Neutrophil (primary cell): Measurements from ENCODE around the gene VAMP8.
"Not testable (repeated sequence)": the region's sequence is repeated elsewhere in the genome, so short reads cannot be mapped to it uniquely, and the experiment has no call there.

Source experiments
- H3K27ac ChIP-seq: fragments of 200-600 bp; sonication (generic); 2 replicates; pipeline ENCODE4 v1.5.1; 2016; ENCODE audit warnings: mild to moderate bottlenecking, moderate library complexity
- H3K27me3 ChIP-seq: fragments of 200-600 bp; sonication (generic); 2 replicates; pipeline ENCODE4 v1.6.0; 2016; ENCODE audit warnings: mild to moderate bottlenecking
- H3K36me3 ChIP-seq: fragments of 200-600 bp; sonication (generic); 2 replicates; pipeline ENCODE4 v1.5.1; 2017
- H3K4me1 ChIP-seq, 2 experiments: fragments of 200-600 bp in 1 of 2; sonication (generic) in 1 of 2; 1 replicate in 1 of 2; 2 replicates in 1 of 2; pipeline versions ENCODE4 v1.5.1 to v1.6.1; 2013 to 2016; ENCODE audit warnings: low read depth in 1 of 2, low read length in 1 of 2, mild to moderate bottlenecking in 1 of 2, moderate library complexity in 1 of 2; ENCODE audit not compliant: control insufficient read depth in 1 of 2, insufficient read depth in 1 of 2
- H3K4me3 ChIP-seq, 2 experiments: fragments of 200-600 bp in 1 of 2; sonication (generic) in 1 of 2; 1 replicate in 1 of 2; 2 replicates in 1 of 2; pipeline ENCODE4 v1.5.1; 2013 to 2016; ENCODE audit warnings: low read depth in 1 of 2, low read length in 1 of 2, mild to moderate bottlenecking in 1 of 2, moderate library complexity in 1 of 2
- H3K9me3 ChIP-seq: fragments of 200-600 bp; sonication (generic); 2 replicates; pipeline ENCODE4 v1.5.1; 2016
- CTCF ChIP-seq: fragments of 200-600 bp; sonication (generic); IDR thresholded peaks from 2 replicates; pipeline ENCODE4 v1.5.1; 2016; ENCODE audit warnings: antibody characterized with exemption

The VAMP8 gene

GRCh38 chr2:85539361-85540132, 37.8 kb upstream of the VAMP8 start:
- Histone ChIP-seq H3K36me3 (peaks cover 32% of the 10 kb centered on the region), H3K27me3 (no peaks in the 10 kb centered on the region), H3K9me3 (no peaks in the 10 kb centered on the region), H3K4me1 (peaks cover 59 to 64% of the 10 kb centered on the region in 2 experiments), H3K27ac (peak overlapping the region; percentile 94), H3K4me3 (peak overlapping the region; percentile 81 to 98)
- no peak for TF ChIP-seq CTCF

- Histone ChIP-seq H3K4me1 (peaks cover 53 to 57% of the 10 kb centered on the region in 2 experiments), H3K36me3 (peaks cover 39% of the 10 kb centered on the region), H3K27me3 (no peaks in the 10 kb centered on the region), H3K9me3 (no peaks in the 10 kb centered on the region), H3K27ac (peak overlapping the region; percentile 94), H3K4me3 (peak overlapping the region; percentile 81 to 98)
- no peak for TF ChIP-seq CTCF
Measured at GRCh38 chr2:85540133-85540648, 37.2 kb upstream of the VAMP8 start.

- H3K27me3 ChIP-seq, result no peaks in the 10 kb centered on the region
- no peak overlapping the region for H3K4me3 ChIP-seq
- H3K4me1 ChIP-seq, result peaks cover 42 to 47% of the 10 kb centered on the region in 2 experiments
- H3K27ac ChIP-seq, result peak overlapping the region; percentile 94
- peaks cover 49% of the 10 kb centered on the region for H3K36me3 ChIP-seq
- no peaks in the 10 kb centered on the region for H3K9me3 ChIP-seq
- no peak for TF ChIP-seq CTCF
Measured at GRCh38 chr2:85541262-85541661, 36.1 kb upstream of the VAMP8 start.

- Histone ChIP-seq H3K4me1 (peaks cover 37 to 40% of the 10 kb centered on the region in 2 experiments), H3K9me3 (no peaks in the 10 kb centered on the region), H3K27me3 (no peaks in the 10 kb centered on the region), H3K36me3 (peaks cover 56% of the 10 kb centered on the region), H3K27ac (peak overlapping the region; percentile 94), H3K4me3 (no peak overlapping the region)
- no peak for TF ChIP-seq CTCF
Measured at GRCh38 chr2:85541753-85542457, 35.5 kb upstream of the VAMP8 start.

GRCh38 chr2:85542777-85543176, 34.6 kb upstream of the VAMP8 start:
- no peak overlapping the region for H3K4me3 ChIP-seq
- TF ChIP-seq CTCF, result no peak
- no peaks in the 10 kb centered on the region for H3K27me3 ChIP-seq
- H3K36me3 ChIP-seq, result peaks cover 61% of the 10 kb centered on the region
- no peaks in the 10 kb centered on the region for H3K9me3 ChIP-seq
- H3K4me1 ChIP-seq, result peaks cover 28 to 32% of the 10 kb centered on the region in 2 experiments
- peak overlapping the region; percentile 21 for H3K27ac ChIP-seq

GRCh38 chr2:85544254-85544691, 33.1 kb upstream of the VAMP8 start:
- not testable (repeated sequence) for H3K27me3 ChIP-seq, H3K27ac ChIP-seq, H3K9me3 ChIP-seq, H3K4me3 ChIP-seq
- Histone ChIP-seq H3K4me1 (peaks cover 24 to 26% of the 10 kb centered on the region in 2 experiments), H3K36me3 (peaks cover 61% of the 10 kb centered on the region)

- H3K36me3 ChIP-seq, result peaks cover 61% of the 10 kb centered on the region
- not testable (repeated sequence) for H3K4me3 ChIP-seq, H3K9me3 ChIP-seq, H3K27me3 ChIP-seq
- peaks cover 25 to 29% of the 10 kb centered on the region in 2 experiments for H3K4me1 ChIP-seq
- peak overlapping the region; percentile 28 for H3K27ac ChIP-seq
Measured at GRCh38 chr2:85544915-85545779, 32.2 kb upstream of the VAMP8 start.
